K562 (cell line): ENCODE results near the gene CCNL2. TPM values are rescaled to one million over a fixed set of nuclear protein-coding genes. Genes with fewer than 3 reads are reported as not detected.

Experiments
- BACH1 ChIP-seq: fragments of 200-800 bp; sonication (Bioruptor generic); IDR thresholded peaks from 2 replicates; pipeline ENCODE4 v1.6.1; 2016; ENCODE audit warnings: missing genetic modification characterization, missing compliant biosample characterization
- BRD4 ChIP-seq: fragments of 200-600 bp; sonication (generic); IDR thresholded peaks from 2 replicates; pipeline ENCODE4 v1.6.1; 2017; ENCODE audit warnings: inconsistent platforms
- HNRNPH1 ChIP-seq: fragments of 200-400 bp; formaldehyde crosslinking; optimal IDR thresholded peaks from 2 replicates; pipeline ENCODE3; 2017; ENCODE audit warnings: low read depth, mild to moderate bottlenecking, low read length, moderate library complexity
- IFI16 ChIP-seq: fragments of 250-450 bp; sonication (Bioruptor Pico); IDR thresholded peaks from 2 replicates; pipeline ENCODE4 v2.1.2; 2022; ENCODE audit warnings: mild to moderate bottlenecking, inconsistent platforms
- RBM17 ChIP-seq: fragments of 200-400 bp; formaldehyde crosslinking; IDR thresholded peaks from 2 replicates; pipeline ENCODE4 v1.6.1; 2017; ENCODE audit warnings: low read depth, mild to moderate bottlenecking, low read length, borderline replicate concordance
- RBM39 ChIP-seq: fragments of 200-400 bp; formaldehyde crosslinking; optimal IDR thresholded peaks from 2 replicates; pipeline ENCODE3; 2018; ENCODE audit warnings: low read depth, low read length
- RFX7 ChIP-seq: fragments of 250-450 bp; sonication (Bioruptor Pico); IDR thresholded peaks from 2 replicates; pipeline ENCODE4 v1.5.1; 2021; ENCODE audit warnings: mild to moderate bottlenecking
- TCF7 ChIP-seq: sonication (generic); IDR thresholded peaks from 2 replicates; pipeline ENCODE4 v1.6.1; 2016; ENCODE audit warnings: antibody characterized with exemption, borderline replicate concordance
- TGIF2 ChIP-seq: sonication (generic); formaldehyde crosslinking; IDR thresholded peaks from 2 replicates; pipeline ENCODE4 v1.8.1; 2022; ENCODE audit warnings: mild to moderate bottlenecking, missing genetic modification reagents, moderate library complexity
- ZNF140 ChIP-seq: fragments of 250-450 bp; sonication (Bioruptor Pico); IDR thresholded peaks from 2 replicates; pipeline ENCODE4 v1.8.0; 2021; ENCODE audit warnings: moderate library complexity, mild to moderate bottlenecking, inconsistent platforms
- ZNF143 ChIP-seq: sonication (generic); formaldehyde crosslinking; IDR thresholded peaks from 2 replicates; pipeline ENCODE4 v1.9.0; 2022; ENCODE audit warnings: mild to moderate bottlenecking, missing genetic modification reagents
- ZNF584 ChIP-seq: fragments of 200-800 bp; sonication (Bioruptor generic); IDR thresholded peaks from 2 replicates; pipeline ENCODE4 v1.6.1; 2016; ENCODE audit warnings: low read depth, mild to moderate bottlenecking, missing genetic modification characterization, missing compliant biosample characterization
- polyA plus RNA-seq, 8 experiments: library from polyadenylated mRNA; depleted of rRNA in 4 of 8; stranded (reverse) in 5 of 8; unstranded in 3 of 8; fragments of >200 nt; fragmentation: Nextera tagmentation in 2 of 8; fragmentation: Illumina TruSeq in 1 of 8; extraction: Ambion mirVana in 2 of 8; extraction: Trizol in 1 of 8; gene quantifications; 2 replicates each; pipeline versions ENCODE4 v1.2.1 to v1.2.3, GENCODE V29; 2011 to 2014; ENCODE audit warnings: inconsistent platforms in 1 of 8, missing spikeins in 1 of 8
- total RNA-seq, 7 experiments: library from RNA; depleted of rRNA in 6 of 7; stranded (reverse); fragments of >200 nt in 6 of 7; fragmentation: Illumina TruSeq in 2 of 7; extraction: Trizol in 2 of 7; gene quantifications; 2 replicates each; pipeline versions ENCODE4 v1.2.1 to v1.2.3, GENCODE V29; 2011 to 2021; ENCODE audit warnings: low replicate concordance in 1 of 7
- TF ChIP-seq, protein P1 (sequence below): fragments of 250-450 bp; sonication (Bioruptor Pico); IDR thresholded peaks from 2 replicates; pipeline ENCODE4 v1.4.0; 2020; ENCODE audit warnings: borderline replicate concordance
- TF ChIP-seq, protein P2 (sequence below): fragments of 450-650 bp; IDR thresholded peaks from 2 replicates; pipeline ENCODE4 v1.6.1; 2016; ENCODE audit warnings: mild to moderate bottlenecking
- TF ChIP-seq, protein P3 (sequence below): fragments of 250-450 bp; sonication (Bioruptor Pico); IDR thresholded peaks from 2 replicates; pipeline ENCODE4 v1.5.0; 2021; ENCODE audit warnings: mild to moderate bottlenecking, moderate library complexity
- TF ChIP-seq, protein P4 (sequence below): sonication (generic); formaldehyde crosslinking; IDR thresholded peaks from 2 replicates; pipeline ENCODE4 v1.8.0; 2022; ENCODE audit warnings: mild to moderate bottlenecking, low read depth, missing genetic modification reagents
- TF ChIP-seq, protein P5 (sequence below): sonication (generic); formaldehyde crosslinking; IDR thresholded peaks from 2 replicates; pipeline ENCODE4 v1.4.0; 2020; ENCODE audit warnings: mild to moderate bottlenecking, missing genetic modification reagents

The CCNL2 gene
- total and polyA plus RNA-seq, 9 of the 15 experiments (the other 6 are each of a cell fraction or from before 2014, with no cell fraction given) = 2.8 to 287 (median 94.5) TPM

DNA sequence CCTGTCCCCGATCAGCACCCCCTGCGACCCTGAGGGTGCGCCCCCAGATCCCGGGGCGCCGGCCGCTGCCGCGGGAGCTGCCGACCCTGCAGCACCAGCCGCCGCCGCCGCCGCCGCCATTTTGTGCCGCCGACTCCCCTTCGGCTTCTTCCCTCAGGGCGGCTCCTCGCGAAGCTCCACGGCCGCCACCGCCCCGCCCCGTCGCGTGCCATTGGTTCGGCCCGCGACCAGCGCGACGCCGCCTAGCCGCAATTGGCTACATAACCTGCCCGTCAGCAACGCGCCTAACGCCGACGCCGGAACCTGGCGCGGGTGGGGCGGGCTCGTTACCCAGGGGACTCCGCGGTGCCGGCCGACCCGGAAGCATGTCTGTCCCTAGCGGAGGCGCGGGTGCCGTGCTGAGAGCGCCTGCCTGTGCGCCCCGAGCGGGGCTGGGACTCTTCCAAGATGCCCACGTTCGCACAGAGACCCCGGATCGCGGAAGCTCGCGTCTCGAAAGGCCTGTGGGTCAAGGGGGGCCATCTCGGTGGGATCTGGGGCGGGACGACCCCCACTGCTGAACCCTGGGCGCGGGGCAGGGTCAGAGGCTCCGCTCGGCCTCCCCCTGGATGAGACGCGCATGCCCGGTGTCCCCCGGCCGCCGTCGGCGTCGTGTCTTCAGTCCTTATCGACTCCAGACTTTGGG is at the start of gene CCNL2 (continued):
- no peak for TF ChIP-seq ZNF140 (CRISPR knock-in tag)
- TF ChIP-seq TCF7 = peak; percentile 61; the same call in 1 of the 2 replicates
- TF ChIP-seq RFX7 (CRISPR knock-in tag) = no peak
- no peak for TF ChIP-seq BACH1 (tag)
- no peak for TF ChIP-seq ZNF584 (CRISPR knock-in tag)
- TF ChIP-seq, protein P1, sequence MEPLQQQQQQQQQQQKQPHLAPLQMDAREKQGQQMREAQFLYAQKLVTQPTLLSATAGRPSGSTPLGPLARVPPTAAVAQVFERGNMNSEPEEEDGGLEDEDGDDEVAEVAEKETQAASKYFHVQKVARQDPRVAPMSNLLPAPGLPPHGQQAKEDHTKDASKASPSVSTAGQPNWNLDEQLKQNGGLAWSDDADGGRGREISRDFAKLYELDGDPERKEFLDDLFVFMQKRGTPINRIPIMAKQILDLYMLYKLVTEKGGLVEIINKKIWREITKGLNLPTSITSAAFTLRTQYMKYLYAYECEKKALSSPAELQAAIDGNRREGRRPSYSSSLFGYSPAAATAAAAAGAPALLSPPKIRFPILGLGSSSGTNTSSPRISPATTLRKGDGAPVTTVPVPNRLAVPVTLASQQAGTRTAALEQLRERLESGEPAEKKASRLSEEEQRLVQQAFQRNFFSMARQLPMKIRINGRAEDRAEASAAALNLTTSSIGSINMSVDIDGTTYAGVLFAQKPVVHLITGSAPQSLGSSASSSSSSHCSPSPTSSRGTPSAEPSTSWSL = peak; percentile 88; the same call in 1 of the 2 replicates
- TF ChIP-seq, protein P2, sequence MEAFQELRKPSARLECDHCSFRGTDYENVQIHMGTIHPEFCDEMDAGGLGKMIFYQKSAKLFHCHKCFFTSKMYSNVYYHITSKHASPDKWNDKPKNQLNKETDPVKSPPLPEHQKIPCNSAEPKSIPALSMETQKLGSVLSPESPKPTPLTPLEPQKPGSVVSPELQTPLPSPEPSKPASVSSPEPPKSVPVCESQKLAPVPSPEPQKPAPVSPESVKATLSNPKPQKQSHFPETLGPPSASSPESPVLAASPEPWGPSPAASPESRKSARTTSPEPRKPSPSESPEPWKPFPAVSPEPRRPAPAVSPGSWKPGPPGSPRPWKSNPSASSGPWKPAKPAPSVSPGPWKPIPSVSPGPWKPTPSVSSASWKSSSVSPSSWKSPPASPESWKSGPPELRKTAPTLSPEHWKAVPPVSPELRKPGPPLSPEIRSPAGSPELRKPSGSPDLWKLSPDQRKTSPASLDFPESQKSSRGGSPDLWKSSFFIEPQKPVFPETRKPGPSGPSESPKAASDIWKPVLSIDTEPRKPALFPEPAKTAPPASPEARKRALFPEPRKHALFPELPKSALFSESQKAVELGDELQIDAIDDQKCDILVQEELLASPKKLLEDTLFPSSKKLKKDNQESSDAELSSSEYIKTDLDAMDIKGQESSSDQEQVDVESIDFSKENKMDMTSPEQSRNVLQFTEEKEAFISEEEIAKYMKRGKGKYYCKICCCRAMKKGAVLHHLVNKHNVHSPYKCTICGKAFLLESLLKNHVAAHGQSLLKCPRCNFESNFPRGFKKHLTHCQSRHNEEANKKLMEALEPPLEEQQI = no peak
- peak; percentile 63; the same call in 1 of the 2 replicates for TF ChIP-seq BRD4
- no peak for TF ChIP-seq TGIF2 (CRISPR knock-in tag)
- no peak for TF ChIP-seq RBM17
- TF ChIP-seq, protein P3, sequence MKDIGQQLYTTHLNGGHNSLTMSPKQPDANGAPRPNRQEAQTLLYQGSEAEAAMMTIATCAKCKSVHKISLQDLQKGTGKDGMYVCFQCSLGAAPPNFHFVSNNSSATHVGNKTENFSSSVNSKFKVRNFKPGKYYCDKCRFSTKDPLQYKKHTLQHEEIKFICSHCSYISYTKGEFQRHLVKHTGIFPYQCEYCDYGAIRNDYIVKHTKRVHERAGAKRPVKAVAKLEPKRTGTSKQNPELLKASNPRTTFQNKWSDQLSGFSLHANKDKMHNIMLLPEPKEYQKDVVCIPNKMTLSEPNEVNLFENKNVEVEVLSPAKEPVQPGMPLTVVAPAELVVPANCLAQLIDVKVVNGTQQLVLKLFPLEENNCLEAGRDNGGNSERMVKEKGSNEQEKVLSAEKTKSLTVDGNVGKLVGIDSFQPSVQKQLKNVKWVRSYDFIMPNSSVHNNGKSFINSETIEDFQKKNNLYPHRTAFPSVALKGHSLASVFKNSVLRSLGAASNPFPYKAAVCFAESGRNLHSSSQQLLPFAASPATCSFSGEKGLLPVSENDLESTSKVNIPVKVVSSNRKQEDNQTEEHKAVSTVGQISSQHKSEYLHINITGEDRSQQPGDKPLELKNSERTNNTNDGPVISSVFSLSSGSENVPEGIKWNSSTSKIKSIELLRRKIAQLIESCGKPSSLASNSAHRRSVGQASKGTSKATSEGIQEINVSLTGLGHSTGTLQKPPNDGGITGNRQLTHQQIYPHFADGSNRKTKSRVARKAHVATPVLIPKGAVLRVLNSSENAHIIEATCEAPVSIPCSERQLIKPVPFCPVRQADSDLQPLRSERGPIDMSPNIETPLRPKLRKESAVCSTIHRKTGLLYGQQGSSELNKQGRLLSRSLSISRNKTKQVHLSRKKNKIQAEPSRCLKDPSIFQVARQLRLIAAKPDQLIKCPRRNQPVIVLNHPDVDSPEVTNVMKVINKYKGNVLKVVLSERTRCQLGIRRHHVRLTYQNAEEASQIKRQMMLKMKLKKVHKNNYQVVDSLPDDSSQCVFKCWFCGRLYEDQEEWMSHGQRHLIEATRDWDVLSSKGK (CRISPR knock-in tag) = no peak
- TF ChIP-seq, protein P4, sequence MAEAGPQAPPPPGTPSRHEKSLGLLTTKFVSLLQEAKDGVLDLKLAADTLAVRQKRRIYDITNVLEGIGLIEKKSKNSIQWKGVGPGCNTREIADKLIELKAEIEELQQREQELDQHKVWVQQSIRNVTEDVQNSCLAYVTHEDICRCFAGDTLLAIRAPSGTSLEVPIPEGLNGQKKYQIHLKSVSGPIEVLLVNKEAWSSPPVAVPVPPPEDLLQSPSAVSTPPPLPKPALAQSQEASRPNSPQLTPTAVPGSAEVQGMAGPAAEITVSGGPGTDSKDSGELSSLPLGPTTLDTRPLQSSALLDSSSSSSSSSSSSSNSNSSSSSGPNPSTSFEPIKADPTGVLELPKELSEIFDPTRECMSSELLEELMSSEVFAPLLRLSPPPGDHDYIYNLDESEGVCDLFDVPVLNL = no peak
- no peak for TF ChIP-seq HNRNPH1
- TF ChIP-seq ZNF143 (CRISPR knock-in tag) = peak; percentile 75
- no peak for TF ChIP-seq IFI16 (CRISPR knock-in tag)
- TF ChIP-seq, protein P5, sequence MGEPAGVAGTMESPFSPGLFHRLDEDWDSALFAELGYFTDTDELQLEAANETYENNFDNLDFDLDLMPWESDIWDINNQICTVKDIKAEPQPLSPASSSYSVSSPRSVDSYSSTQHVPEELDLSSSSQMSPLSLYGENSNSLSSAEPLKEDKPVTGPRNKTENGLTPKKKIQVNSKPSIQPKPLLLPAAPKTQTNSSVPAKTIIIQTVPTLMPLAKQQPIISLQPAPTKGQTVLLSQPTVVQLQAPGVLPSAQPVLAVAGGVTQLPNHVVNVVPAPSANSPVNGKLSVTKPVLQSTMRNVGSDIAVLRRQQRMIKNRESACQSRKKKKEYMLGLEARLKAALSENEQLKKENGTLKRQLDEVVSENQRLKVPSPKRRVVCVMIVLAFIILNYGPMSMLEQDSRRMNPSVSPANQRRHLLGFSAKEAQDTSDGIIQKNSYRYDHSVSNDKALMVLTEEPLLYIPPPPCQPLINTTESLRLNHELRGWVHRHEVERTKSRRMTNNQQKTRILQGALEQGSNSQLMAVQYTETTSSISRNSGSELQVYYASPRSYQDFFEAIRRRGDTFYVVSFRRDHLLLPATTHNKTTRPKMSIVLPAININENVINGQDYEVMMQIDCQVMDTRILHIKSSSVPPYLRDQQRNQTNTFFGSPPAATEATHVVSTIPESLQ (CRISPR knock-in tag) = peak; percentile 91; the same call in 1 of the 2 replicates
- no peak for TF ChIP-seq RBM39
